Ovary (tissue), 9 donors: Measurements from ENCODE around the gene TMED1. TPM values are rescaled to one million over a fixed set of nuclear protein-coding genes. Genes with fewer than 3 reads are reported as not detected.

Experiments
- DNase-seq, 5 donors: peaks; one replicate each; pipeline ENCODE4 v3.0.0-alpha.2; 2019 to 2020
- H3K27ac ChIP-seq, 2 donors: fragments of 200-600 bp; one replicate each; pipeline versions ENCODE4 v1.5.1 to v1.8.0; 2019 to 2022
- H3K27me3 ChIP-seq: fragments of 200-600 bp; one replicate; pipeline ENCODE4 v1.8.0; 2022
- H3K36me3 ChIP-seq: fragments of 200-600 bp; sonication (generic); one replicate; pipeline ENCODE4 v1.5.1; 2019
- H3K4me1 ChIP-seq: one replicate; pipeline ENCODE4 v1.8.1; 2013; ENCODE audit warnings: mild to moderate bottlenecking, moderate library complexity; ENCODE audit not compliant: insufficient read depth
- H3K4me3 ChIP-seq: fragments of 200-600 bp; sonication (generic); one replicate; pipeline ENCODE4 v1.5.1; 2017
- H3K9me3 ChIP-seq, 2 donors: fragments of 200-600 bp in 1 of 2; sonication (generic) in 1 of 2; one replicate each; pipeline versions ENCODE4 v1.5.1 to v1.8.1; 2013 to 2019; ENCODE audit warnings: mild to moderate bottlenecking in 1 of 2, moderate library complexity in 1 of 2
- CTCF ChIP-seq, 3 donors: fragments of 450-650 bp in 2 of 3; fragments of 200-600 bp in 1 of 3; IDR thresholded peaks; one replicate each; pipeline versions ENCODE4 v1.5.1 to v1.8.0; 2016 to 2022; ENCODE audit warnings: antibody characterized with exemption in 3 of 3, mild to moderate bottlenecking in 1 of 3
- EP300 ChIP-seq: sonication (generic); formaldehyde crosslinking; IDR thresholded peaks from one replicate; pipeline ENCODE4 v1.6.1; 2017; ENCODE audit warnings: antibody characterized with exemption
- POLR2A ChIP-seq: fragments of 450-650 bp; IDR thresholded peaks from one replicate; pipeline ENCODE4 v1.6.1; 2017; ENCODE audit warnings: antibody characterized with exemption, mild to moderate bottlenecking, moderate library complexity
- WGBS, 3 donors: extraction: QIAGEN DNeasy Blood & Tissue Kit in 1 of 3; methylation state at CpG; one replicate each; pipeline versions ENCODE4 v1.1.5 to v1.1.7; 2013 to 2017; 5-methylcytosine and 5-hydroxymethylcytosine counted together
- intact Hi-C, 4 donors: fragments of 100-400 bp; cut with DNase I; formaldehyde crosslinking; loops; one replicate each; pipeline versions ENCODE4 v1.11.0 to v1.15.1; 2022 to 2023
- polyA plus RNA-seq, 2 donors: library from polyadenylated mRNA; stranded (reverse); fragments of 200-250 nt in 1 of 2; fragments of 350-450 nt in 1 of 2; fragmentation: Illumina TruSeq in 1 of 2; extraction: RNeasy Lipid Tissue Mini Kit (QIAGEN cat#74804) in 1 of 2; gene quantifications; one replicate each; pipeline ENCODE4 v1.2.3, GENCODE V29; 2013 to 2014
- total RNA-seq, 7 donors: library from RNA; depleted of rRNA in 2 of 7; stranded (reverse); fragments of >200 nt in 2 of 7; fragmentation: NEBNext Ultra II Directional in 3 of 7; extraction: Animal tissue kit (Norgen Biotek cat#: 25700) in 3 of 7; gene quantifications; one replicate each; pipeline versions ENCODE4 v1.1.0 to v1.2.4, GENCODE V29; 2016 to 2023
- donor health status: DM: no; HTN: no; CAD: no; lungs with moderate emphysema.
- donor health status: DM: no; HTN: no; CAD: no.
- donor health status: Bipolar disorder and iron deficiency.
- donor health status: DM: yes; HTN: yes; CAD: no.
- donor health status: DM: no; HTN: no; CAD: no.
- donor health status: DM: yes; HTN: yes; CAD: no.

Gene TMED1
- total and polyA plus RNA-seq, 9 donors, result 9.3 to 53.8 (median 29.1) TPM

GRCh38 chr19:10828981-10829821 lies 6.8 kb downstream of the TMED1 start:
- no peaks in the 10 kb centered on the region for H3K27me3 ChIP-seq
- H3K4me3 ChIP-seq, result no peak overlapping the region
- no peaks in the 10 kb centered on the region for H3K4me1 ChIP-seq
- H3K36me3 ChIP-seq, result no peaks in the 10 kb centered on the region
- 86 to 88% (median 87%) methylated on average over 26 of the region's 26 CpGs for WGBS, 3 donors
- DNase-seq, result no peak
- TF ChIP-seq CTCF (IDR thresholded peaks at IDR 0.05) (no peak), POLR2A (no peak), EP300 (no peak)
- no peak overlapping the region for H3K27ac ChIP-seq
- no peaks in the 10 kb centered on the region for H3K9me3 ChIP-seq
- intact Hi-C loops, result no loop called here

- WGBS, 3 donors, result 83 to 86% (median 85%) methylated on average over 6 of the region's 6 CpGs
- TF ChIP-seq POLR2A, result no peak
- no peak for TF ChIP-seq CTCF (IDR thresholded peaks at IDR 0.05)
- no peak for TF ChIP-seq EP300
- Histone ChIP-seq H3K4me3 (no peak overlapping the region), H3K4me1 (no peaks in the 10 kb centered on the region), H3K36me3 (no peaks in the 10 kb centered on the region), H3K27ac (no peak overlapping the region), H3K9me3 (no peaks in the 10 kb centered on the region), H3K27me3 (no peaks in the 10 kb centered on the region)
- intact Hi-C loops, result no loop called here
- DNase-seq, result no peak
Measured at GRCh38 chr19:10826846-10827245, 9.2 kb downstream of the TMED1 start.

GRCh38 chr19:10826231-10826630 lies 9.8 kb downstream of the TMED1 start:
- no peak for TF ChIP-seq EP300
- TF ChIP-seq CTCF (IDR thresholded peaks at IDR 0.05), result no peak
- TF ChIP-seq POLR2A, result no peak
- Histone ChIP-seq H3K36me3 (no peaks in the 10 kb centered on the region), H3K4me1 (no peaks in the 10 kb centered on the region), H3K27ac (no peak overlapping the region), H3K27me3 (no peaks in the 10 kb centered on the region), H3K4me3 (no peak overlapping the region), H3K9me3 (no peaks in the 10 kb centered on the region)
- no peak for DNase-seq
- 92 to 93% (median 93%) methylated on average over 7 of the region's 7 CpGs for WGBS, 3 donors
- intact Hi-C loops, result no loop called here

- H3K36me3 ChIP-seq, result no peaks in the 10 kb centered on the region
Measured at GRCh38 chr19:10823690-10824089, 12.3 kb downstream of the TMED1 start.

More at GRCh38 chr19:10823690-10824089, 12.3 kb downstream of the TMED1 start:
- Histone ChIP-seq H3K27ac (no peak overlapping the region), H3K4me1 (no peaks in the 10 kb centered on the region), H3K4me3 (no peak overlapping the region), H3K27me3 (no peaks in the 10 kb centered on the region), H3K9me3 (no peaks in the 10 kb centered on the region)
- intact Hi-C loops, result no loop called here
- WGBS, 3 donors, result 83 to 86% (median 84%) methylated on average over 9 to 12 of the region's 12 CpGs
- TF ChIP-seq EP300 (no peak), CTCF (IDR thresholded peaks at IDR 0.05) (no peak), POLR2A (no peak)
- DNase-seq, result no peak
